Measurements from ENCODE around the gene SYK. TPM values are rescaled to one million over a fixed set of nuclear protein-coding genes. Genes with fewer than 3 reads are reported as not detected.

Gene SYK
- total RNA-seq, 2 donors from 2014 or later = 4.5 to 43.6 TPM

GRCh38 chr9:90925581-90926257, 124.1 kb downstream of the SYK start:
- DNase-seq (ENCODE audit: low spot score) = no peak
- H3K27ac ChIP-seq = no peak overlapping the region
- no peak overlapping the region for H3K4me3 ChIP-seq
- no peaks in the 10 kb centered on the region for H3K27me3 ChIP-seq (replicated peaks; ENCODE audit: insufficient read depth)
- 62% methylated on average over 2 of the region's 2 CpGs for WGBS
- no peak for TF ChIP-seq POLR2AphosphoS5 (IDR thresholded peaks at IDR 0.05)
- no peak for TF ChIP-seq POLR2A (IDR thresholded peaks at IDR 0.05)
- TF ChIP-seq, protein P1, sequence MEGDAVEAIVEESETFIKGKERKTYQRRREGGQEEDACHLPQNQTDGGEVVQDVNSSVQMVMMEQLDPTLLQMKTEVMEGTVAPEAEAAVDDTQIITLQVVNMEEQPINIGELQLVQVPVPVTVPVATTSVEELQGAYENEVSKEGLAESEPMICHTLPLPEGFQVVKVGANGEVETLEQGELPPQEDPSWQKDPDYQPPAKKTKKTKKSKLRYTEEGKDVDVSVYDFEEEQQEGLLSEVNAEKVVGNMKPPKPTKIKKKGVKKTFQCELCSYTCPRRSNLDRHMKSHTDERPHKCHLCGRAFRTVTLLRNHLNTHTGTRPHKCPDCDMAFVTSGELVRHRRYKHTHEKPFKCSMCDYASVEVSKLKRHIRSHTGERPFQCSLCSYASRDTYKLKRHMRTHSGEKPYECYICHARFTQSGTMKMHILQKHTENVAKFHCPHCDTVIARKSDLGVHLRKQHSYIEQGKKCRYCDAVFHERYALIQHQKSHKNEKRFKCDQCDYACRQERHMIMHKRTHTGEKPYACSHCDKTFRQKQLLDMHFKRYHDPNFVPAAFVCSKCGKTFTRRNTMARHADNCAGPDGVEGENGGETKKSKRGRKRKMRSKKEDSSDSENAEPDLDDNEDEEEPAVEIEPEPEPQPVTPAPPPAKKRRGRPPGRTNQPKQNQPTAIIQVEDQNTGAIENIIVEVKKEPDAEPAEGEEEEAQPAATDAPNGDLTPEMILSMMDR (IDR thresholded peaks at IDR 0.05) = no peak
- H3K36me3 ChIP-seq = no peaks in the 10 kb centered on the region
- peaks cover 4% of the 10 kb centered on the region for H3K4me1 ChIP-seq (replicated peaks)
- no peaks in the 10 kb centered on the region for H3K9me3 ChIP-seq
- intact Hi-C loops (cut with DNase I) = no loop called here

DNA sequence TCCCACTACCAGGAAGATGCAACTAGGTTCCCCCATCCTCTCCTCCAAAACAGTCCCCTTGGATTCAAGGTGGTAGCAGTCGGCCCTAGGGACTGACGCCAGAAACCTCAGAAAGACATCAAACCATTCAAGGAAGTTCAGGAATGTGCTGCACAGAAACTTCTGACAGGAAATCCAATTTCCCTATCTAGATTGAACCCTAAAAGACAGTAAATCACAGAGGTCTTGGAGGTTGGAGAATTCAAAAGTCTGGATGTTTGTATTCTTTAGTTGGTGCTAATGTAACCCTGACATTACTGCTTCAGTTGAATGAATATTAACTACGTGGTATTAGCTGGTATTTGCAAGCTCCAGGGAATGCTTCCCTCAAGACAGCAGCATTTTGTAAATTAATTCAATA, 125.3 kb downstream of the SYK start:
- Histone ChIP-seq H3K9me3 (no peaks in the 10 kb centered on the region), H3K4me1 (replicated peaks) (no peaks in the 10 kb centered on the region), H3K36me3 (no peaks in the 10 kb centered on the region), H3K27ac (no peak overlapping the region), H3K27me3 (replicated peaks; ENCODE audit: insufficient read depth) (no peaks in the 10 kb centered on the region), H3K4me3 (no peak overlapping the region)
- no peak for DNase-seq (ENCODE audit: low spot score)
- intact Hi-C loops (cut with DNase I) = no loop called here
- WGBS = 53% methylated on average over 3 of the region's 3 CpGs
- TF ChIP-seq POLR2A (IDR thresholded peaks at IDR 0.05) = no peak
- no peak for TF ChIP-seq POLR2AphosphoS5 (IDR thresholded peaks at IDR 0.05)
- TF ChIP-seq, protein P1 (IDR thresholded peaks at IDR 0.05) = no peak

DNA sequence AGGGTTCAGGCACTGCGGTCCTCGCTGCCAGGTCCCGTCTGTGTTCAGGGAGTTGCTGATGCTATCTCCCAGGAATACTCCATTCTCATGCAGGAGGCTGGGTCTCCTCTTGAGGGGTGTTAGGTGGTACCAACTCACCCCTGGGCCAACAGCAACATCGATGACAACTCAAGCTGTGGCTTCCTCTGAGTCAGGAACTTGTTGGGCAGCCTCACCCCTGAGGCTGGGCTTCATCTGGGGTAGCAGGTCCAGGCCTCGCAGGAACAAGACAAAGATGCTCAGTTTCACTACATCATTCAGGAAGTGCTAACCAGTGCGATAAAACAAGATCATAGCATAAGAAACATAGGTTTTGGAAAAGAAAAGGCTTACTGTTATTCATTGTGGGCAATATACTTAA, 125.9 kb downstream of the SYK start:
- DNase-seq (ENCODE audit: low spot score) = no peak
- TF ChIP-seq, protein P1 (IDR thresholded peaks at IDR 0.05) = no peak
- TF ChIP-seq POLR2A (IDR thresholded peaks at IDR 0.05) = no peak
- no peak for TF ChIP-seq POLR2AphosphoS5 (IDR thresholded peaks at IDR 0.05)
- Histone ChIP-seq H3K27ac (no peak overlapping the region), H3K4me3 (no peak overlapping the region), H3K27me3 (replicated peaks; ENCODE audit: insufficient read depth) (no peaks in the 10 kb centered on the region), H3K36me3 (no peaks in the 10 kb centered on the region), H3K9me3 (no peaks in the 10 kb centered on the region), H3K4me1 (replicated peaks) (no peaks in the 10 kb centered on the region)
- intact Hi-C loops (cut with DNase I) = no loop called here
- 88% methylated on average over 6 of the region's 6 CpGs for WGBS

DNA sequence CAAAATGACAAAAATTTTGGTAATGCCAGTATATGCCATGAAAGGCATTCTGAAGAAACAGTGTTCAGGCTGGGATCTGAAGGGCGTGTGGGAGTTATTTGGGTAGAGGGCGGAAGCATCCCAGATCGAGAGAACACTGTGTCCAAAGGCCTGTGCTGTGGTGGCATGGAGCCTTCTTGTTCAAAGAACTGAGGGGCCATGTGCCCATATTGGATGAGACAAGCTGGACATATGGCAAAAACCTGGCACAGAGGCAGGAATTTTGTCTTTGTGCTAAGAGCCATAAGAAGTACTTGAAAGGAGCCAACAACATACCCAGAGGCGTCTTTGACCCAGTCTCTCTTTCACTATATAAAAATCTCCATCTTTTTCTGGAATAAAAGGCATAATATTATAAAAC, 128.0 kb downstream of the SYK start:
- 86% methylated on average over 4 of the region's 4 CpGs for WGBS
- no peak for DNase-seq (ENCODE audit: low spot score)
- Histone ChIP-seq H3K4me1 (replicated peaks) (no peaks in the 10 kb centered on the region), H3K4me3 (no peak overlapping the region), H3K9me3 (no peaks in the 10 kb centered on the region), H3K36me3 (no peaks in the 10 kb centered on the region), H3K27ac (no peak overlapping the region), H3K27me3 (replicated peaks; ENCODE audit: insufficient read depth) (no peaks in the 10 kb centered on the region)
- TF ChIP-seq POLR2AphosphoS5 (IDR thresholded peaks at IDR 0.05) (no peak), POLR2A (IDR thresholded peaks at IDR 0.05) (no peak)
- TF ChIP-seq, protein P1 (IDR thresholded peaks at IDR 0.05) = no peak
- intact Hi-C loops (cut with DNase I) = no loop called here

DNA sequence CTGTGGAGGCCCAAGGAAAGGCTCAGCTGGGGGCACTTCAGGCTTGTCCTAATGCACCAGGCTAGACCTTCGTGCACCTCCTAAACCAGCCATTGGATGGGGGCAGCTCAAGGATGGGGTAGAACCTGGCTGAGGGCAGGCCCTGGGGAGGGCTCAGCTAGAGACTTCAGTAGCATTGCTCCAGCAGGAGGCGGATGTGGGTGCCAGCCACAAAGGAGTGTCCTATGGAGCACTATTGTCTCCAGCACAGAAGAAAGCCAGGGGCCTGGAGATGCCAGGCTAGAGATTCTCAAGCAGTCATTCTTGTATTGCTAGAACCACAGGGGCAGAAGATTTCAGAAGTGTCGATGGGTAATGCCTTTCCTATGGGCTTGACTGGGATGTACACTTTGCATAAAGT, 131.8 kb downstream of the SYK start:
- no peaks in the 10 kb centered on the region for H3K9me3 ChIP-seq
- 92% methylated on average over 3 of the region's 3 CpGs for WGBS
- no peak overlapping the region for H3K4me3 ChIP-seq
- no peaks in the 10 kb centered on the region for H3K27me3 ChIP-seq (replicated peaks; ENCODE audit: insufficient read depth)
- H3K4me1 ChIP-seq (replicated peaks) = no peaks in the 10 kb centered on the region
- TF ChIP-seq POLR2AphosphoS5 (IDR thresholded peaks at IDR 0.05) = no peak
- TF ChIP-seq, protein P1 (IDR thresholded peaks at IDR 0.05) = no peak
- no peak for TF ChIP-seq POLR2A (IDR thresholded peaks at IDR 0.05)
- intact Hi-C loops (cut with DNase I) = no loop called here
- no peak for DNase-seq (ENCODE audit: low spot score)
- no peak overlapping the region for H3K27ac ChIP-seq
- H3K36me3 ChIP-seq = no peaks in the 10 kb centered on the region
